ENCODE data around the gene LRP4. TPM values are rescaled to one million over a fixed set of nuclear protein-coding genes. Genes with fewer than 3 reads are reported as not detected.

The LRP4 gene
- total RNA-seq, 2 donors from 2014 or later: 22.5 to 29.6 TPM

- no peak for TF ChIP-seq CTCF (IDR thresholded peaks at IDR 0.05)
- H3K4me3 ChIP-seq: no peak overlapping the region
These were observed 30.2 kb upstream of the LRP4 start for GRCh38 chr11:46948378-46949131.

GRCh38 chr11:46947399-46948077 is 29.2 kb upstream of the LRP4 start:
- no peak for DNase-seq (ENCODE audit: low spot score)
- TF ChIP-seq CTCF (IDR thresholded peaks at IDR 0.05): no peak
- Histone ChIP-seq H3K9me3 (no peaks in the 10 kb centered on the region), H3K27ac (no peak overlapping the region), H3K36me3 (no peaks in the 10 kb centered on the region), H3K27me3 (no peaks in the 10 kb centered on the region), H3K4me1 (no peaks in the 10 kb centered on the region), H3K4me3 (no peak overlapping the region)

More at GRCh38 chr11:46948378-46949131, 30.2 kb upstream of the LRP4 start:
- no peaks in the 10 kb centered on the region for H3K27me3 ChIP-seq
- no peaks in the 10 kb centered on the region for H3K9me3 ChIP-seq
- H3K27ac ChIP-seq: no peak overlapping the region
- no peak for DNase-seq (ENCODE audit: low spot score)
- no peaks in the 10 kb centered on the region for H3K36me3 ChIP-seq
- no peaks in the 10 kb centered on the region for H3K4me1 ChIP-seq

GRCh38 chr11:46944356-46945075 is 26.2 kb upstream of the LRP4 start:
- Histone ChIP-seq H3K4me1 (no peaks in the 10 kb centered on the region), H3K27me3 (no peaks in the 10 kb centered on the region), H3K27ac (no peak overlapping the region), H3K9me3 (no peaks in the 10 kb centered on the region), H3K36me3 (no peaks in the 10 kb centered on the region), H3K4me3 (no peak overlapping the region)
- no peak for TF ChIP-seq CTCF (IDR thresholded peaks at IDR 0.05)
- DNase-seq (ENCODE audit: low spot score): no peak

GRCh38 chr11:46942172-46942571 is 23.8 kb upstream of the LRP4 start:
- Histone ChIP-seq H3K27me3 (no peaks in the 10 kb centered on the region), H3K4me1 (peaks cover 0 to 4% of the 10 kb centered on the region in 2 donors), H3K27ac (no peak overlapping the region), H3K36me3 (no peaks in the 10 kb centered on the region), H3K9me3 (no peaks in the 10 kb centered on the region), H3K4me3 (no peak overlapping the region)
- DNase-seq (ENCODE audit: low spot score): no peak
- TF ChIP-seq CTCF (IDR thresholded peaks at IDR 0.05): no peak

- peak; percentile 95 for DNase-seq (ENCODE audit: low spot score)
- Histone ChIP-seq H3K27me3 (no peaks in the 10 kb centered on the region), H3K36me3 (no peaks in the 10 kb centered on the region), H3K27ac (peak within 1 kb of the TSS; percentile 53 to 60), H3K4me1 (peaks cover 0 to 14% of the 10 kb centered on the region in 2 donors), H3K9me3 (no peaks in the 10 kb centered on the region), H3K4me3 (peak within 1 kb of the TSS; percentile 71 to 77)
- no peak for TF ChIP-seq CTCF (IDR thresholded peaks at IDR 0.05)
These were observed 18.1 kb upstream of the LRP4 start, which contains the start of gene CSTPP1 for GRCh38 chr11:46936138-46937110. TSS of gene CSTPP1 (plus strand) at chr11:46936761. CDS start at chr11:46936806, 45 bp downstream.

Measured in right atrium auricular region (tissue), 2 donors.